Mammary epithelial cell (primary cell): ENCODE results near the gene UBE2H.

Experiments used
- CTCF ChIP-seq, 2 donors: IDR thresholded peaks in 1 of 2; conservative IDR thresholded peaks in 1 of 2; 2 replicates each; pipeline ENCODE4 v1.5.1; 2011 to 2012; ENCODE audit warnings: inconsistent platforms in 2 of 2, low read length in 2 of 2, mild to moderate bottlenecking in 2 of 2, control low read depth in 1 of 2, low read depth in 1 of 2; ENCODE audit not compliant: insufficient read depth in 1 of 2; ENCODE audit errors: extremely low read depth in 1 of 2
- EZH2 ChIP-seq: IDR thresholded peaks from 2 replicates; pipeline ENCODE4 v1.6.1; 2012; ENCODE audit warnings: low read length, inconsistent platforms, borderline replicate concordance

DNA sequence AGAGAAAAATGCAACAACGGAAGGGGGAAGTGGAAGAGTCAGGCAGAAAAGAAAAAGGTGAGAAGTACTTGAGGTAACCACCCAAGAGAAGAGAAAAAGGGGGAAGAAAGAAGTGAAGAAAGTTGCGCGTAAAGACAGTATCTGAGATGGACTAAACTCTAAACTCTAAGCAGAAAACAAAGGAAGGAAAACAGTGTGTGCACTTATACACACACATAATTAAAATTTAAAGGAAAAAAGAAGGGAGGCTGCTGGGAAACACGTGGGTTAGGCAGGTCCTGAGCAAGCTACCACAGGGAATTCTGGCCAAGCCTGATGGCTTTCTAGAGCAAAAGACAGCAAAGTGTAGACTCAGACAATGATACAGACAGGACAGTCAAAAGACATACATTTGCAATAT, 78.0 kb downstream of the UBE2H start:
- no peak for TF ChIP-seq CTCF (conservative IDR thresholded peaks at IDR 0.05 in 1 of 2, IDR thresholded peaks at IDR 0.05 in 1 of 2; ENCODE audit: extremely low read depth in 1 of 2, insufficient read depth in 1 of 2, low read depth in 1 of 2, low read length in 2 of 2)
- no peak for TF ChIP-seq EZH2
